ENCODE results near the gene BCAP31. TPM values are rescaled to one million over a fixed set of nuclear protein-coding genes. Genes with fewer than 3 reads are reported as not detected.
"Not testable (repeated sequence)": the region's sequence is repeated elsewhere in the genome, so short reads cannot be mapped to it uniquely, and the experiment has no call there.

Gene BCAP31
- total RNA-seq, 1 experiment from 2014 or later: 311 TPM

- H3K9me3 ChIP-seq: no peaks in the 10 kb centered on the region
- no peaks in the 10 kb centered on the region for H3K27me3 ChIP-seq
- DNase-seq: no peak
- no peak overlapping the region for H3K4me3 ChIP-seq
- H3K36me3 ChIP-seq: no peaks in the 10 kb centered on the region
Observed at GRCh38 chrX:153740631-153741222, 16.5 kb upstream of the BCAP31 start.

DNA sequence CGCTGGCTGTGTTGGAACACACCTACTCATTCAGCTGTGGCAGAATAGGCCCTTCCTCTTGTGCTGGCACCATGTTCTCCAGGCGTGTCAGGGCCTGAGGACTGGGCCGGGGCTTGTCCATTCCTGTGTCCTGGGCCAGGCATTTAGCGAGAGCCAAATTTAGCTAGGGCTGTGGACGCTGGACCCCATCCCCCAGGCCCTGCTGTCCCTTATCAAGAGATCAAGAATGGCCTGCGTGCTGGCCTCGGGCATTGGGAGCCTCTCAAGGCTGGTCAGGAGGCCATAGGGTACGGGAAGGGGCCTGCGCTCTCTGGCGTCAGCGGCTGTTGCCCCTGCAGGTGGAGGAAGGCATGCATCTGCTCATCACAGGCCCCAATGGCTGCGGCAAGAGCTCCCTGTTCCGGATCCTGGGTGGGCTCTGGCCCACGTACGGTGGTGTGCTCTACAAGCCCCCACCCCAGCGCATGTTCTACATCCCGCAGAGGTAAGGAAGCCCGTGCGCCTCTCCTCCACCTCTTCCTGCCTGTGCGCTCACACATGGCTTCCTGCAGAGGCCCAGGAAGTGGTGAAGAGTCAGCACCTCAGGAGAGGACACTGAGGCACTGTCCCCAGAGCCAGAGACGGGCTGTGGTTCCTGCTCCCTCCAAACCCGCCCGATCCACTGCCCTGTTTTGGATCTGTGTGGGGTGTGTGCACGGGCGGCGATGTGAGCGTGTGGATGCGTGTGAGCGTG lies 15.7 kb upstream of the BCAP31 start:
- H3K4me3 ChIP-seq: no peak overlapping the region
- H3K9me3 ChIP-seq: no peaks in the 10 kb centered on the region
- H3K36me3 ChIP-seq: 0 out of 2 replicates have a peak, but pooled peaks cover 1% of the 10 kb centered on the region
- no peak for DNase-seq
- H3K27me3 ChIP-seq: no peaks in the 10 kb centered on the region

GRCh38 chrX:153738056-153738605 lies 13.9 kb upstream of the BCAP31 start:
- no peak for DNase-seq
- H3K9me3 ChIP-seq: no peaks in the 10 kb centered on the region
- no peak overlapping the region for H3K4me3 ChIP-seq
- H3K27me3 ChIP-seq: no peaks in the 10 kb centered on the region
- H3K36me3 ChIP-seq: 0 out of 2 replicates have a peak, but pooled peaks cover 3% of the 10 kb centered on the region

DNA sequence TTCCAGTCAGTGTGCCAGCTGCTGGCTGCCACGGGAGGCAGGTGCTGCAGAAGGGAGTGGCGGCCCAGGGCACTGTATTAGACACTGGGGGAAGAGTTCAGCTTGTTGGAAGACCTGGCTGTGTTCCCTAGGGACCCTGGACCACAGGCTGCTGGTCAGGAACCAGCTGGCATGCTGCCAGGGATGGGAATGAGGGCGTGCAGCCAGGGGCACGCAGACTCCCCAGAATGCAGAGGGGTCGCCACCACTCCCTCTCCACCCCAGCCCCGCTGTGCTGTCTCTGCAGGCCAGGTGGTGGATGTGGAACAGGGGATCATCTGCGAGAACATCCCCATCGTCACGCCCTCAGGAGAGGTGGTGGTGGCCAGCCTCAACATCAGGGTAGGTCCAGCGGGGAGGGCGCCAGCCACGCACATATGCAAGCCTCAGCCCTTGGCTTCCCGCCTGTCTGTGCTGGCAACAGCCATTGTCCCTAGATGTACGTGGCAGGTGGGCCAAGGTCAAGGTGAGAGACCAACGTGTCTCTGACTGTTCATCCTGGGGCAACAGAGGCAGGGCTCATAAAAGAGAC lies 12.8 kb upstream of the BCAP31 start:
- H3K36me3 ChIP-seq: peaks cover 3% of the 10 kb centered on the region
- H3K27me3 ChIP-seq: no peaks in the 10 kb centered on the region
- H3K4me3 ChIP-seq: no peak overlapping the region
- no peak for DNase-seq
- H3K9me3 ChIP-seq: no peaks in the 10 kb centered on the region

DNA sequence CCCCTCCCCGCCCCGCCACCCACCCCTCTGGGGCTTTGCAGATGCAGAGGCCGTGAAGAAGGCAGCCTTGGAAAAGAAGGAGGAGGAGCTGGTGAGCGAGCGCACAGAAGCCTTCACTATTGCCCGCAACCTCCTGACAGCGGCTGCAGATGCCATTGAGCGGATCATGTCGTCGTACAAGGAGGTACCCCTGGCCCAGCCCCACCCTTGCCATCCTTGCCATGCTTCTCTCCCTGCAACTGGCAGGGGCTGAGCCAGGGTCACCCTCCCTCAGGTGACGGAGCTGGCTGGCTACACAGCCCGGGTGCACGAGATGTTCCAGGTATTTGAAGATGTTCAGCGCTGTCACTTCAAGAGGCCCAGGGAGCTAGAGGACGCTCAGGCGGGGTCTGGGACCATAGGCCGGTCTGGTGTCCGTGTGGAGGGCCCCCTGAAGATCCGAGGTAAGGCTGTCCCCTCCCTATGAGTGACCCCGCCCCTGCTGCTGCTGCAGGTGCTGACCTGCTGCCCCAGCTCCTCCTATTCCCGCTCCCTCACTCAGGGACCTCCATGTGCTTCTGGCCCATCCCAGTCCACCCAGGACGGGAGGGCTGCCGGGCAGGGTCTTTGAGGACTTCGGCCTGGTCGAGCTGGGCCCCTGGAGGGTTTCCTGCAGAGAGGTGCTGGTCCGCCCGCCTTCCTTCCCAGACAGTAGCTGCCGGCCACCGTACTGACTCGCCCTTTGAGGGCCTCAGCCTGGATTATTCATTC lies 12.1 kb upstream of the BCAP31 start:
- peaks cover 11% of the 10 kb centered on the region for H3K36me3 ChIP-seq
- no peaks in the 10 kb centered on the region for H3K9me3 ChIP-seq
- no peak overlapping the region for H3K4me3 ChIP-seq
- no peak for DNase-seq
- no peaks in the 10 kb centered on the region for H3K27me3 ChIP-seq

GRCh38 chrX:153735274-153735673 lies 11.1 kb upstream of the BCAP31 start:
- no peaks in the 10 kb centered on the region for H3K27me3 ChIP-seq
- H3K36me3 ChIP-seq: peaks cover 17% of the 10 kb centered on the region
- no peak overlapping the region for H3K4me3 ChIP-seq
- no peaks in the 10 kb centered on the region for H3K9me3 ChIP-seq
- no peak for DNase-seq

GRCh38 chrX:153734871-153735270 lies 10.7 kb upstream of the BCAP31 start:
- no peak for DNase-seq
- no peak overlapping the region for H3K4me3 ChIP-seq
- no peaks in the 10 kb centered on the region for H3K27me3 ChIP-seq
- no peaks in the 10 kb centered on the region for H3K9me3 ChIP-seq
- peaks cover 18% of the 10 kb centered on the region for H3K36me3 ChIP-seq

GRCh38 chrX:153733651-153734240 lies 9.6 kb upstream of the BCAP31 start:
- Histone ChIP-seq H3K4me3 (no peak overlapping the region), H3K36me3 (peaks cover 24% of the 10 kb centered on the region), H3K27me3 (no peaks in the 10 kb centered on the region), H3K9me3 (no peaks in the 10 kb centered on the region)
- no peak for DNase-seq

- peaks cover 24% of the 10 kb centered on the region for H3K36me3 ChIP-seq
- H3K27me3 ChIP-seq: no peaks in the 10 kb centered on the region
- no peak overlapping the region for H3K4me3 ChIP-seq
- no peaks in the 10 kb centered on the region for H3K9me3 ChIP-seq
- no peak for DNase-seq
Observed at GRCh38 chrX:153732401-153732800, 8.2 kb upstream of the BCAP31 start.

DNA sequence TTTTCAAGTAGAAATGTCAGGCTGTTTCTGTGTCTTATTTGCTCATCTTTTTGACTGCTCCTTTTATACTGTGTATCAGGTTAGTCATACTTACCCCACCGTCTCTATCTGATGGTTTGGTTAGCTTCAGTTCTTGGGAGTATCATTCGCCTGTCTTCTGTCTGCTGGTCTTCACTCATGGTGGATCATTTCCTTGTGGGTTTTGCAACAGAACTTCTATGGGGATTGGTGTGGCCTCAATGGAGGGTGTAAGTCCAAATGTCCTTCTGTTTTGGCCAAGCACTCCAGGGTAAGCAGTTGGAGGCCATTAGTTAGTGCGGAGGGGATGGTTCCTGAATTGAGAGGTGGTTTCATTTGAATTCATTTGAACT lies 7.6 kb upstream of the BCAP31 start:
- H3K4me3 ChIP-seq: no peak overlapping the region
- no peaks in the 10 kb centered on the region for H3K27me3 ChIP-seq
- DNase-seq: no peak
- no peaks in the 10 kb centered on the region for H3K9me3 ChIP-seq
- H3K36me3 ChIP-seq: peaks cover 24% of the 10 kb centered on the region

DNA sequence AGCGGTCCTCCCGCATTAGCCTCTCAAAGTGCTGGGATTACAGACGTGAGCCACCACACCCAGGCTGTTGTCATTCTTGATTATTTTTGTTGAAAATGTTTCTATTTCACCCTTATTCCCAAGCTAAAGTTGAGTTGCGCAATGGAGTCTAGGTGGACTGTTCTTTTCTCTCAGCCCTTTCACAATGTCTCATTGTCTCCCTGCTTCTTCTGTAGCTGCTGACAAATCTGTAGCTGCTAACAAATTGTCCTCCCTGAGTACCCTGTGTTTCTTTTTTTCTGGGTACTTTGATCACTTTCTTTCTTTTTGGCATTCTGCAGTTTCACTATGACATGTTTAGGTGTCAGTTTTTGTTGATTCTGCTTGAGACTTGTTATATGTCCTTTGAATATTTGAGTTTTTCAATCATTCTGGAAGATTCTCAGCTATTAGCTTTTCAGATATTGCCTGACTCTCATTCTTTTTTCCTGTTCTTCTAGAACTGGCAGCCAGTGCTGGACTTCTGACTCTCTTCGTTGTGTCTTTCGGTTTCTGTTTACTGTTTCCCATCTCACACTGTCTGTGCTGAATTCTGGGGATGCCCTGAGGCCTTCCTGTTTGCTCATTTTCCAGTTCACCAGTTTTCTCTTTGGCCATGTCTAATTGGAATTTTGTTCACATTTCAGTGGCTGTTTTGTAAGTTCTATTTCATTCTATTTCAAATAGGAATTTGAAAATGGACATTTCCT lies 7.1 kb upstream of the BCAP31 start:
- DNase-seq: no peak
- Histone ChIP-seq H3K9me3 (no peaks in the 10 kb centered on the region), H3K36me3 (peaks cover 24% of the 10 kb centered on the region), H3K4me3 (no peak overlapping the region), H3K27me3 (no peaks in the 10 kb centered on the region)

GRCh38 chrX:153730115-153730514 lies 5.9 kb upstream of the BCAP31 start:
- H3K9me3 ChIP-seq, H3K27me3 ChIP-seq, H3K4me3 ChIP-seq, DNase-seq: not testable (repeated sequence)
- peaks cover 24% of the 10 kb centered on the region for H3K36me3 ChIP-seq

DNA sequence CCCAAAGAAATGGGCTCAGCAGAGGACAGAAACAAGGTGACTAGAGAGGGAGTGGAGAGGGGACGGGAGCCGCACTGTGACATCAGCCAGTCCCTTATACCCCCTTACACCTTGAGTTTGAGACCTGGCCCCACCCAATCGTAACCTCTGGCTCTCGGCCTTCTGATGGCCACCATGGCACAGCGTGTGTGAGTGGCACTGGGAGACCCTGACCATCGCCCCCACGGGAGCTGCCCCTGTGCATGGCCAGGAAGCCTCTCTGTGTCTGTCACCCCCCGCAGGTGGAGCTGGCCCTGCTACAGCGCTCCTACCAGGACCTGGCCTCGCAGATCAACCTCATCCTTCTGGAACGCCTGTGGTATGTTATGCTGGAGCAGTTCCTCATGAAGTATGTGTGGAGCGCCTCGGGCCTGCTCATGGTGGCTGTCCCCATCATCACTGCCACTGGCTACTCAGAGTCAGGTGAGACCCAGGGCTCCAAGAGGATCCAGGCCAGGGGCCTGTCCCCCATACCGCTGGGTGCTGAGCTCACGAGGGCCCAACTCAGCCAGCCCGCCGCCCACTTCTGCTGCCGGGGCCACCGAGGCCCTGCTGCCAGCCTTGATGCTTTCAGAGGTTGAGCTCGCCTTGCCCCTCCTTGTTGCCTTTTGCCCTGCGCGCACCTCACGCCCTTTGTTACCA lies 4.9 kb upstream of the BCAP31 start:
- DNase-seq: no peak
- no peaks in the 10 kb centered on the region for H3K9me3 ChIP-seq
- no peaks in the 10 kb centered on the region for H3K27me3 ChIP-seq
- H3K36me3 ChIP-seq: peaks cover 21% of the 10 kb centered on the region
- no peak overlapping the region for H3K4me3 ChIP-seq

DNA sequence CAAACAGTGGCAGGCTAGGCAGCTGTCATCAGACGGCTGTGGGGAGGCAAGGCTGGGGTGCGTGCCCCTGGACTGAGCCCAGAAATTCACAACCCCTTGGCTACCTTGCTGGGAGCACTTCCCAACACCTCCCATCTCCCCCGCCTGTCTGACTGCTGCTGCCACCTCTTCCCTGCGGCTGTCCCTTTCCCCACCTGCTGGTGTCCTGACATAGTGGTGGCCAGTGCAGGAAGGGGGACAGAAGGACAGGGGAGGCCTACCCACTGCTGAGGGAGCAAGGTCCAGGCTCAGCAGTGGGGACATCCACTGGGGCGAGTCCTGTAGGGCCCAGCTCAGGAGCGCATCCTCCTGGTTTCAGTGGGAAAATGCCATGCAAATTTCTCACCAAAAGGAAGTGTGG lies 3.9 kb upstream of the BCAP31 start:
- Histone ChIP-seq H3K27me3 (no peaks in the 10 kb centered on the region), H3K4me3 (no peak overlapping the region), H3K36me3 (peaks cover 21% of the 10 kb centered on the region), H3K9me3 (no peaks in the 10 kb centered on the region)
- no peak for DNase-seq

DNA sequence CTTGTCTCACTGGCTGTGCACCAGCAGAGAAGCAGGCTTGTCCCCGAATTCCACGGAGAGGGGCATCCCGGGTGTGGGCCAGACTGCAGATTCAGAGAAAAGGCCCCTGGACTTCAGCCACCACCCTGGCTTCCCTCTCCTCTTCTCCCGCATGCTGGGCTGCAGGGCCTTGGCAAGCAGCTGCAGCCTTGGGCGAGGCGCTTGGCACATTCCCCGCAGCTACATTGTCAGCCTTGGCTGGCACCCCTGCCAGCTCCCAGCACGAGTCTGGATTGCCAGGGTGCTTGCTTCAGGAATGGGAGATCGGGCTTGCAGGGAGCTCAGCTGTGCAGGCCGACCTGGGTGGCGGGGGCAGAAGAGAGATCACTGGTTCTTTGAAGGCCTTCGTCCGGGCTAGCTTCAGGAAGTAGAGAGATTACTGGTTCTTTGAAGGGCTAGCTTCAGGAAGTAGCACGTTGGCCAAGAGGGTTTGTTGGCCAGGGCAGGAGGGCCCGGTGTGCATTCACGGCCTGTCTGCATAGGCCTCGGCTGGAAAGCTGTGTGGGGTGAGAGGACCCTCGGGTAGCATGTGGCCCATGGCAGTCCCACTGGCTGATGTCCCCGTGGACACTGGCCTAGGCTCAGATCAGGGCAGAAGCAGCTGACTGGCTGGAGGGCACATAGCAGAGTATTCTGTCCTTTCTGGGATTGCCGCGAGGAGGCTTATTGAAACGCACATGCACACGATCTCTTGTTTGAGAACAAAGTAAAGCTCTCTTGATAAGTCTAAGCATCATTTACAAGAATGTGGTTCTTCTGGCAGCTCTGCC lies 3.1 kb upstream of the BCAP31 start:
- H3K36me3 ChIP-seq: peaks cover 28% of the 10 kb centered on the region
- H3K9me3 ChIP-seq: no peaks in the 10 kb centered on the region
- peak overlapping the region; percentile 73 for H3K4me3 ChIP-seq
- peak; percentile 93 for DNase-seq
- no peaks in the 10 kb centered on the region for H3K27me3 ChIP-seq
